Neural cell (in vitro differentiated cells): ENCODE results near the gene KRTAP2-1. TPM values are rescaled to one million over a fixed set of nuclear protein-coding genes. Genes with fewer than 3 reads are reported as not detected.

Experiments
- H2AFZ ChIP-seq: fragments of 200-600, 300-800 bp; sonication (generic), shearing (Covaris generic); 2 replicates; pipeline ENCODE4 v1.6.0; 2014; ENCODE audit warnings: low read depth, mild to moderate bottlenecking, antibody characterized with exemption, low read length, moderate library complexity
- H3F3A ChIP-seq: fragments of 200-600 bp; shearing (Covaris generic); 2 replicates; pipeline ENCODE4 v1.6.1; 2016; ENCODE audit warnings: mild to moderate bottlenecking, moderate library complexity, mixed read lengths, antibody characterized with exemption, low read length; ENCODE audit not compliant: insufficient read depth, poor library complexity, severe bottlenecking
- H3K27ac ChIP-seq: fragments of 200-600, 300-800 bp; sonication (generic), shearing (Covaris generic); 2 replicates; pipeline ENCODE4 v1.5.1; 2014; ENCODE audit warnings: mild to moderate bottlenecking, low read length, moderate library complexity
- H3K27me3 ChIP-seq: fragments of 300-800, 200-600 bp; sonication (generic), shearing (Covaris generic); 2 replicates; pipeline ENCODE4 v1.6.0; 2014; ENCODE audit warnings: mild to moderate bottlenecking, low read depth, low read length, moderate library complexity; ENCODE audit not compliant: insufficient read depth
- H3K36me3 ChIP-seq: fragments of 300-800, 200-600 bp; sonication (generic), shearing (Covaris generic); 2 replicates; pipeline ENCODE4 v1.5.1; 2014; ENCODE audit warnings: mild to moderate bottlenecking, antibody characterized with exemption, low read length, moderate library complexity; ENCODE audit not compliant: insufficient read depth
- H3K4me2 ChIP-seq: fragments of 300-800, 200-600 bp; sonication (generic), shearing (Covaris generic); 2 replicates; pipeline ENCODE4 v1.6.0; 2014; ENCODE audit warnings: mild to moderate bottlenecking, low read length
- H3K4me3 ChIP-seq: fragments of 300-800, 200-600 bp; sonication (generic), shearing (Covaris generic); 2 replicates; pipeline ENCODE4 v1.5.1; 2014; ENCODE audit warnings: mild to moderate bottlenecking, low read length, moderate library complexity
- H3K79me2 ChIP-seq: fragments of 200-600 bp; shearing (Covaris generic); replicated peaks from 2 replicates; pipeline ENCODE4 v1.6.0; 2014; ENCODE audit warnings: mild to moderate bottlenecking, low read length, moderate library complexity; ENCODE audit not compliant: insufficient read depth
- H3K9ac ChIP-seq: fragments of 300-800, 200-600 bp; sonication (generic), shearing (Covaris generic); 2 replicates; pipeline ENCODE4 v1.6.1; 2016; ENCODE audit warnings: mild to moderate bottlenecking, low read length, mixed read lengths
- H3K9me2 ChIP-seq: fragments of 200-600 bp; shearing (Covaris generic); 2 replicates; pipeline ENCODE4 v1.6.1; 2016; ENCODE audit warnings: mild to moderate bottlenecking, low read length, mixed read lengths; ENCODE audit not compliant: insufficient read depth
- H3K9me3 ChIP-seq: fragments of 200-600, 300-800 bp; sonication (generic), shearing (Covaris generic); 2 replicates; pipeline ENCODE4 v1.6.1; 2016; ENCODE audit warnings: mild to moderate bottlenecking, mixed run types, low read length, moderate library complexity, mixed read lengths
- H4K20me1 ChIP-seq: fragments of 200-600 bp; shearing (Covaris generic); 2 replicates; pipeline ENCODE4 v1.6.1; 2016; ENCODE audit warnings: mild to moderate bottlenecking, mixed run types; ENCODE audit not compliant: insufficient read depth
- EP300 ChIP-seq: fragments of 450-650 bp; conservative IDR thresholded peaks from 2 replicates; pipeline ENCODE4 v1.6.1; 2014; ENCODE audit warnings: antibody characterized with exemption, mild to moderate bottlenecking, moderate library complexity; ENCODE audit not compliant: poor library complexity, severe bottlenecking
- EZH2 ChIP-seq: fragments of 200-600, 300-800 bp; shearing (Covaris generic), sonication (generic); IDR thresholded peaks from 2 replicates; pipeline ENCODE4 v1.6.1; 2014; ENCODE audit warnings: antibody characterized with exemption, low read length, borderline replicate concordance, mild to moderate bottlenecking; ENCODE audit not compliant: insufficient read depth, poor library complexity, severe bottlenecking
- MXI1 ChIP-seq: fragments of 450-650 bp; conservative IDR thresholded peaks from 2 replicates; pipeline ENCODE4 v1.6.1; 2014; ENCODE audit warnings: antibody characterized with exemption, mild to moderate bottlenecking; ENCODE audit not compliant: poor library complexity, severe bottlenecking
- POLR2AphosphoS5 ChIP-seq: IDR thresholded peaks from 2 replicates; pipeline ENCODE4 v1.6.1; 2012
- RAD21 ChIP-seq: fragments of 450-650 bp; conservative IDR thresholded peaks from 2 replicates; pipeline ENCODE4 v1.6.1; 2014; ENCODE audit warnings: antibody characterized with exemption, mild to moderate bottlenecking, moderate library complexity
- REST ChIP-seq: IDR thresholded peaks from 2 replicates; pipeline ENCODE4 v1.6.1; 2012; ENCODE audit warnings: borderline replicate concordance
- SMC3 ChIP-seq: fragments of 450-650 bp; conservative IDR thresholded peaks from 2 replicates; pipeline ENCODE4 v1.6.1; 2014; ENCODE audit warnings: antibody characterized with exemption, mild to moderate bottlenecking, moderate library complexity; ENCODE audit not compliant: poor library complexity
- TAF1 ChIP-seq: IDR thresholded peaks from 2 replicates; pipeline ENCODE4 v1.6.1; 2012; ENCODE audit warnings: low read depth
- polyA plus RNA-seq: library from polyadenylated mRNA; depleted of rRNA; stranded (reverse); fragments of >200 nt; gene quantifications from 2 replicates; pipeline ENCODE4 v1.2.3, GENCODE V29; 2014
- TF ChIP-seq, protein P1 (sequence below): fragments of 450-650 bp; IDR thresholded peaks from 2 replicates; pipeline ENCODE4 v1.5.1; 2014; ENCODE audit warnings: antibody characterized with exemption, mild to moderate bottlenecking, moderate library complexity; ENCODE audit not compliant: poor library complexity, severe bottlenecking

KRTAP2-1 gene
- polyA plus RNA-seq, 1 donor from 2014 or later = not detected

- no peak for TF ChIP-seq SMC3
- TF ChIP-seq POLR2AphosphoS5 = no peak
Measured at GRCh38 chr17:41052566-41052965, 5.5 kb upstream of the KRTAP2-1 start (continued).

GRCh38 chr17:41049110-41049509 is 2.0 kb upstream of the KRTAP2-1 start:
- no peaks in the 10 kb centered on the region for H3K9me2 ChIP-seq

GRCh38 chr17:41048441-41048840 is 1.3 kb upstream of the KRTAP2-1 start:
- no peak overlapping the region for H3K27ac ChIP-seq
- H3F3A ChIP-seq = no peaks in the 10 kb centered on the region
- H4K20me1 ChIP-seq = no peaks in the 10 kb centered on the region
- H3K9ac ChIP-seq = no peak overlapping the region
- H3K4me2 ChIP-seq = no peak overlapping the region
- no peak overlapping the region for H3K4me3 ChIP-seq
- no peaks in the 10 kb centered on the region for H3K27me3 ChIP-seq
- H3K9me2 ChIP-seq = no peaks in the 10 kb centered on the region
- no peaks in the 10 kb centered on the region for H3K9me3 ChIP-seq
- H2AFZ ChIP-seq = no peak overlapping the region
- H3K79me2 ChIP-seq = no peaks in the 10 kb centered on the region
- H3K36me3 ChIP-seq = no peaks in the 10 kb centered on the region
- TF ChIP-seq EZH2 (no peak), EP300 (no peak), POLR2AphosphoS5 (no peak), SMC3 (no peak), REST (no peak), TAF1 (no peak), MXI1 (no peak), RAD21 (no peak)

More at GRCh38 chr17:41049110-41049509, 2.0 kb upstream of the KRTAP2-1 start:
- Histone ChIP-seq H3K9ac (no peak overlapping the region), H4K20me1 (no peaks in the 10 kb centered on the region), H3F3A (no peaks in the 10 kb centered on the region), H3K36me3 (no peaks in the 10 kb centered on the region), H3K9me3 (no peaks in the 10 kb centered on the region), H2AFZ (no peak overlapping the region), H3K27me3 (no peaks in the 10 kb centered on the region), H3K4me3 (no peak overlapping the region), H3K4me2 (no peak overlapping the region), H3K79me2 (no peaks in the 10 kb centered on the region), H3K27ac (no peak overlapping the region)
- TF ChIP-seq EP300 (no peak), EZH2 (no peak), TAF1 (no peak), SMC3 (no peak), REST (no peak)
- TF ChIP-seq, protein P1, sequence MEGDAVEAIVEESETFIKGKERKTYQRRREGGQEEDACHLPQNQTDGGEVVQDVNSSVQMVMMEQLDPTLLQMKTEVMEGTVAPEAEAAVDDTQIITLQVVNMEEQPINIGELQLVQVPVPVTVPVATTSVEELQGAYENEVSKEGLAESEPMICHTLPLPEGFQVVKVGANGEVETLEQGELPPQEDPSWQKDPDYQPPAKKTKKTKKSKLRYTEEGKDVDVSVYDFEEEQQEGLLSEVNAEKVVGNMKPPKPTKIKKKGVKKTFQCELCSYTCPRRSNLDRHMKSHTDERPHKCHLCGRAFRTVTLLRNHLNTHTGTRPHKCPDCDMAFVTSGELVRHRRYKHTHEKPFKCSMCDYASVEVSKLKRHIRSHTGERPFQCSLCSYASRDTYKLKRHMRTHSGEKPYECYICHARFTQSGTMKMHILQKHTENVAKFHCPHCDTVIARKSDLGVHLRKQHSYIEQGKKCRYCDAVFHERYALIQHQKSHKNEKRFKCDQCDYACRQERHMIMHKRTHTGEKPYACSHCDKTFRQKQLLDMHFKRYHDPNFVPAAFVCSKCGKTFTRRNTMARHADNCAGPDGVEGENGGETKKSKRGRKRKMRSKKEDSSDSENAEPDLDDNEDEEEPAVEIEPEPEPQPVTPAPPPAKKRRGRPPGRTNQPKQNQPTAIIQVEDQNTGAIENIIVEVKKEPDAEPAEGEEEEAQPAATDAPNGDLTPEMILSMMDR = no peak
